GM23338 (cell line): Measurements from ENCODE around the gene MINK1. TPM values are rescaled to one million over a fixed set of nuclear protein-coding genes. Genes with fewer than 3 reads are reported as not detected.

Source experiments
- CREB1 ChIP-seq: fragments of 250-450 bp; sonication (Bioruptor Pico); IDR thresholded peaks from 2 replicates; pipeline ENCODE4 v1.5.0; 2020; ENCODE audit warnings: low read depth, mild to moderate bottlenecking, moderate library complexity
- EZH2phosphoT487 ChIP-seq: fragments of 200-600 bp; sonication (generic); IDR thresholded peaks from one replicate; pipeline ENCODE4 v1.8.1; 2018; ENCODE audit warnings: antibody characterized with exemption; ENCODE audit not compliant: unreplicated experiment
- NANOG ChIP-seq: IDR thresholded peaks from 2 replicates; pipeline ENCODE4 v1.6.1; 2016; ENCODE audit warnings: antibody characterized with exemption, borderline replicate concordance
- ZNF114 ChIP-seq: fragments of 250-450 bp; sonication (Bioruptor Pico); IDR thresholded peaks from 2 replicates; pipeline ENCODE4 v1.5.0; 2020; ENCODE audit warnings: mild to moderate bottlenecking, moderate library complexity
- ZNF331 ChIP-seq: fragments of 250-450 bp; sonication (Bioruptor Pico); IDR thresholded peaks from 2 replicates; pipeline ENCODE4 v1.5.0; 2020; ENCODE audit warnings: low read depth, mild to moderate bottlenecking, moderate library complexity
- polyA plus RNA-seq: library from polyadenylated mRNA; unstranded; fragments of >200 nt; fragmentation: Nextera tagmentation; extraction: Ambion mirVana; gene quantifications from 2 replicates; pipeline ENCODE4 v1.2.1, GENCODE V29; 2016
- total RNA-seq: library from RNA; depleted of rRNA; stranded (reverse); fragments of >200 nt; shearing (Covaris generic); gene quantifications from 2 replicates; pipeline ENCODE4 v1.2.3, GENCODE V29; 2014
- TF ChIP-seq, protein P1 (sequence below): fragments of 250-450 bp; sonication (Bioruptor Pico); IDR thresholded peaks from 2 replicates; pipeline ENCODE4 v1.5.0; 2020; ENCODE audit warnings: mild to moderate bottlenecking, moderate library complexity
- TF ChIP-seq, protein P2 (sequence below), 2 experiments: fragments of 200-600 bp in 1 of 2; sonication (generic) in 1 of 2; conservative IDR thresholded peaks; 2 replicates each; pipeline versions ENCODE4 v1.5.1 to v1.6.1; 2016 to 2017; ENCODE audit warnings: antibody characterized with exemption in 2 of 2, low read depth in 2 of 2, mild to moderate bottlenecking in 2 of 2, moderate library complexity in 1 of 2

Gene MINK1
- total and polyA plus RNA-seq, 2 experiments from 2014 or later, result 17.3 to 54.9 TPM

DNA sequence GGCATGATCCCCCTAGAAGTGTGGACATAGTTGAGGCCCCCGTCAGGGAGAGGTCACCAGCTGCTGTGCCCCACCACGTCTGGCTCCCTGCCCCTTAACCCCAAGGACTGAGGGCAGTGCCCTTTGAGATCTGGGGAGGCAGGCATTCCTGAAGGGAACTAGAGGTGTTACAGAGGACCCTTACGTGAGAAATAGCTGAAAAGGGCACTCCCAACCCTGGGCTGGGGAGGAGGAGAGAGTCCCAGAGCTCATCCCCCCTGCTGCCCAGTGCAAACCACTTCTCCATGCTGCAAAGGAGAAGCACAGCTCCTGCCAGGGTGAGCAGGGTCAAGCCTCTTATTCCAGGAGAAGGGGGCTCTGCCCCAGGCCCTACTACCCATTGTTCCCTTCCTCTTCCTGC is 10.3 kb upstream of the MINK1 start (continued):
- TF ChIP-seq, protein P1, sequence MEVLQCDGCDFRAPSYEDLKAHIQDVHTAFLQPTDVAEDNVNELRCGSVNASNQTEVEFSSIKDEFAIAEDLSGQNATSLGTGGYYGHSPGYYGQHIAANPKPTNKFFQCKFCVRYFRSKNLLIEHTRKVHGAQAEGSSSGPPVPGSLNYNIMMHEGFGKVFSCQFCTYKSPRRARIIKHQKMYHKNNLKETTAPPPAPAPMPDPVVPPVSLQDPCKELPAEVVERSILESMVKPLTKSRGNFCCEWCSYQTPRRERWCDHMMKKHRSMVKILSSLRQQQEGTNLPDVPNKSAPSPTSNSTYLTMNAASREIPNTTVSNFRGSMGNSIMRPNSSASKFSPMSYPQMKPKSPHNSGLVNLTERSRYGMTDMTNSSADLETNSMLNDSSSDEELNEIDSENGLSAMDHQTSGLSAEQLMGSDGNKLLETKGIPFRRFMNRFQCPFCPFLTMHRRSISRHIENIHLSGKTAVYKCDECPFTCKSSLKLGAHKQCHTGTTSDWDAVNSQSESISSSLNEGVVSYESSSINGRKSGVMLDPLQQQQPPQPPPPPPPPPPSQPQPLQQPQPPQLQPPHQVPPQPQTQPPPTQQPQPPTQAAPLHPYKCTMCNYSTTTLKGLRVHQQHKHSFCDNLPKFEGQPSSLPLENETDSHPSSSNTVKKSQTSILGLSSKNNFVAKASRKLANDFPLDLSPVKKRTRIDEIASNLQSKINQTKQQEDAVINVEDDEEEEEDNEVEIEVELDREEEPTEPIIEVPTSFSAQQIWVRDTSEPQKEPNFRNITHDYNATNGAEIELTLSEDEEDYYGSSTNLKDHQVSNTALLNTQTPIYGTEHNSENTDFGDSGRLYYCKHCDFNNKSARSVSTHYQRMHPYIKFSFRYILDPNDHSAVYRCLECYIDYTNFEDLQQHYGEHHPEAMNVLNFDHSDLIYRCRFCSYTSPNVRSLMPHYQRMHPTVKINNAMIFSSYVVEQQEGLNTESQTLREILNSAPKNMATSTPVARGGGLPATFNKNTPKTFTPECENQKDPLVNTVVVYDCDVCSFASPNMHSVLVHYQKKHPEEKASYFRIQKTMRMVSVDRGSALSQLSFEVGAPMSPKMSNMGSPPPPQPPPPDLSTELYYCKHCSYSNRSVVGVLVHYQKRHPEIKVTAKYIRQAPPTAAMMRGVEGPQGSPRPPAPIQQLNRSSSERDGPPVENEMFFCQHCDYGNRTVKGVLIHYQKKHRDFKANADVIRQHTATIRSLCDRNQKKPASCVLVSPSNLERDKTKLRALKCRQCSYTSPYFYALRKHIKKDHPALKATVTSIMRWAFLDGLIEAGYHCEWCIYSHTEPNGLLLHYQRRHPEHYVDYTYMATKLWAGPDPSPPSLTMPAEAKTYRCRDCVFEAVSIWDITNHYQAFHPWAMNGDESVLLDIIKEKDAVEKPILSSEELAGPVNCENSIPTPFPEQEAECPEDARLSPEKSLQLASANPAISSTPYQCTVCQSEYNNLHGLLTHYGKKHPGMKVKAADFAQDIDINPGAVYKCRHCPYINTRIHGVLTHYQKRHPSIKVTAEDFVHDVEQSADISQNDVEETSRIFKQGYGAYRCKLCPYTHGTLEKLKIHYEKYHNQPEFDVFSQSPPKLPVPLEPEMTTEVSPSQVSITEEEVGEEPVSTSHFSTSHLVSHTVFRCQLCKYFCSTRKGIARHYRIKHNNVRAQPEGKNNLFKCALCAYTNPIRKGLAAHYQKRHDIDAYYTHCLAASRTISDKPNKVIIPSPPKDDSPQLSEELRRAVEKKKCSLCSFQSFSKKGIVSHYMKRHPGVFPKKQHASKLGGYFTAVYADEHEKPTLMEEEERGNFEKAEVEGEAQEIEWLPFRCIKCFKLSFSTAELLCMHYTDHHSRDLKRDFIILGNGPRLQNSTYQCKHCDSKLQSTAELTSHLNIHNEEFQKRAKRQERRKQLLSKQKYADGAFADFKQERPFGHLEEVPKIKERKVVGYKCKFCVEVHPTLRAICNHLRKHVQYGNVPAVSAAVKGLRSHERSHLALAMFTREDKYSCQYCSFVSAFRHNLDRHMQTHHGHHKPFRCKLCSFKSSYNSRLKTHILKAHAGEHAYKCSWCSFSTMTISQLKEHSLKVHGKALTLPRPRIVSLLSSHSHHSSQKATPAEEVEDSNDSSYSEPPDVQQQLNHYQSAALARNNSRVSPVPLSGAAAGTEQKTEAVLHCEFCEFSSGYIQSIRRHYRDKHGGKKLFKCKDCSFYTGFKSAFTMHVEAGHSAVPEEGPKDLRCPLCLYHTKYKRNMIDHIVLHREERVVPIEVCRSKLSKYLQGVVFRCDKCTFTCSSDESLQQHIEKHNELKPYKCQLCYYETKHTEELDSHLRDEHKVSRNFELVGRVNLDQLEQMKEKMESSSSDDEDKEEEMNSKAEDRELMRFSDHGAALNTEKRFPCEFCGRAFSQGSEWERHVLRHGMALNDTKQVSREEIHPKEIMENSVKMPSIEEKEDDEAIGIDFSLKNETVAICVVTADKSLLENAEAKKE (CRISPR knock-in tag), result no peak
- no peak for TF ChIP-seq EZH2phosphoT487
- TF ChIP-seq, protein P2, sequence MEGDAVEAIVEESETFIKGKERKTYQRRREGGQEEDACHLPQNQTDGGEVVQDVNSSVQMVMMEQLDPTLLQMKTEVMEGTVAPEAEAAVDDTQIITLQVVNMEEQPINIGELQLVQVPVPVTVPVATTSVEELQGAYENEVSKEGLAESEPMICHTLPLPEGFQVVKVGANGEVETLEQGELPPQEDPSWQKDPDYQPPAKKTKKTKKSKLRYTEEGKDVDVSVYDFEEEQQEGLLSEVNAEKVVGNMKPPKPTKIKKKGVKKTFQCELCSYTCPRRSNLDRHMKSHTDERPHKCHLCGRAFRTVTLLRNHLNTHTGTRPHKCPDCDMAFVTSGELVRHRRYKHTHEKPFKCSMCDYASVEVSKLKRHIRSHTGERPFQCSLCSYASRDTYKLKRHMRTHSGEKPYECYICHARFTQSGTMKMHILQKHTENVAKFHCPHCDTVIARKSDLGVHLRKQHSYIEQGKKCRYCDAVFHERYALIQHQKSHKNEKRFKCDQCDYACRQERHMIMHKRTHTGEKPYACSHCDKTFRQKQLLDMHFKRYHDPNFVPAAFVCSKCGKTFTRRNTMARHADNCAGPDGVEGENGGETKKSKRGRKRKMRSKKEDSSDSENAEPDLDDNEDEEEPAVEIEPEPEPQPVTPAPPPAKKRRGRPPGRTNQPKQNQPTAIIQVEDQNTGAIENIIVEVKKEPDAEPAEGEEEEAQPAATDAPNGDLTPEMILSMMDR (conservative IDR thresholded peaks at IDR 0.05; ENCODE audit: low read depth in 2 of 2), result no peak
- no peak for TF ChIP-seq ZNF331
- no peak for TF ChIP-seq ZNF114 (CRISPR knock-in tag)
- no peak for TF ChIP-seq CREB1 (CRISPR knock-in tag)
- TF ChIP-seq NANOG, result no peak
